GM12892 (cell line): Measurements from ENCODE around the gene MAP3K5.

Experiments
- POLR2A ChIP-seq: IDR thresholded peaks from 2 replicates; pipeline ENCODE4 v1.6.1; 2011; ENCODE audit warnings: low read depth, low read length, control low read depth
- TAF1 ChIP-seq: IDR thresholded peaks from 2 replicates; pipeline ENCODE4 v1.6.1; 2011; ENCODE audit warnings: low read depth, mild to moderate bottlenecking, control low read depth, low read length, borderline replicate concordance

DNA sequence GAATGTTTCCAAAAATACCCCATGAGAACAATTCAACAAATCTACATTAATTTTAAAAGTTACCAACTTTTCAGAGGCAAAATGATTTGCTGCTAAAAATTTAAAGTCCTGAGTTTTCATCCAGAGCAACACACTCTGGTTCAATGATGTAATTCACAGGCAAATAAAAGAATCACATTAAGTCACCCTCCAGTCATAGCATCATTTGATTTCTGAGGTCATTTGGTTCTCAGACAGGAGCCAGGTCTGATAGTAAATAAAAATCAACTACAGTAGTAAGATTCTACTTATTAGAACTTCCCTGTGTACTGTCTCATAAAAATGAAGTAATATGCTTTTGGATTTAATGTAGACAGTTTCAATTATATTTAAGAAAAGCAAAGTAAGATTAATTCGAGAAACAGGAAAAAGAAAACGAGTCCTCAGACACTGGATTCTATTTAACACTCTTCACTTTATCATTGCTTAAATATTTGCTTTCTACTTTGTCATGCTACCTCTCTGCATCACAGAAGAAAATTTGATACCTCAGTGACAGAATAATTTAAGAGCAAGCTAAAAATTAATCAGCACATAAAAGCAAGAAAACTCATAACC, 267.8 kb downstream of the MAP3K5 start:
- TF ChIP-seq POLR2A (no peak), TAF1 (no peak)
